NCI-H1436 (cell line): ENCODE data around the gene AP2A2.

Experiments used
- DNase-seq: peaks from one replicate; lab custom pipeline; 2025; lab: John Stamatoyannopoulos, UW

Gene AP2A2

GRCh38 chr11:1042626-1043562, 117.2 kb downstream of the AP2A2 start:
- DNase-seq: no peak

GRCh38 chr11:1043563-1044096, 118.0 kb downstream of the AP2A2 start:
- no peak for DNase-seq

GRCh38 chr11:1044160-1044559, 118.5 kb downstream of the AP2A2 start:
- no peak for DNase-seq

GRCh38 chr11:1047595-1048156, 122.0 kb downstream of the AP2A2 start:
- no peak for DNase-seq

- no peak for DNase-seq
These were observed 122.9 kb downstream of the AP2A2 start for GRCh38 chr11:1048375-1049070.

GRCh38 chr11:1049071-1049405, 123.4 kb downstream of the AP2A2 start:
- no peak for DNase-seq

- DNase-seq: no peak
These were observed 123.8 kb downstream of the AP2A2 start for GRCh38 chr11:1049431-1049891.

GRCh38 chr11:1049911-1050580, 124.4 kb downstream of the AP2A2 start:
- no peak for DNase-seq

GRCh38 chr11:1050581-1051355, 125.1 kb downstream of the AP2A2 start:
- peak; percentile 78 for DNase-seq

- DNase-seq: no peak
These were observed 125.9 kb downstream of the AP2A2 start for GRCh38 chr11:1051356-1052132.

GRCh38 chr11:1052133-1053011, 126.7 kb downstream of the AP2A2 start:
- DNase-seq: no peak

- DNase-seq: no peak
These were observed 127.6 kb downstream of the AP2A2 start for GRCh38 chr11:1053121-1053901.

GRCh38 chr11:1054143-1055108, 128.8 kb downstream of the AP2A2 start:
- DNase-seq: no peak

- no peak for DNase-seq
These were observed 129.5 kb downstream of the AP2A2 start for GRCh38 chr11:1055109-1055703.

GRCh38 chr11:1055990-1056771, 130.5 kb downstream of the AP2A2 start:
- no peak for DNase-seq

- no peak for DNase-seq
These were observed 132.1 kb downstream of the AP2A2 start for GRCh38 chr11:1057806-1058205.
